ENCODE data around the gene DLGAP4. TPM values are rescaled to one million over a fixed set of nuclear protein-coding genes. Genes with fewer than 3 reads are reported as not detected.

The DLGAP4 gene
- total and polyA plus RNA-seq, 10 of the 15 experiments (the other 5 are each of a cell fraction or from before 2014, with no cell fraction given) = 0.42 to 43.3 (median 19.0) TPM

- TF ChIP-seq NKRF (conservative IDR thresholded peaks at IDR 0.05) = peak; percentile 63
- TF ChIP-seq NR2F1 (conservative IDR thresholded peaks at IDR 0.05) = peak; percentile 14; the same call in 1 of the 2 replicates
- TF ChIP-seq E2F8 (IDR thresholded peaks at IDR 0.05; ENCODE audit: low read depth, partially characterized antibody) = no peak
- no peak for TF ChIP-seq POLR2AphosphoS2 (IDR thresholded peaks at IDR 0.05; ENCODE audit: low read depth, low read length)
- no peak for TF ChIP-seq ZBTB40 (IDR thresholded peaks at IDR 0.05; ENCODE audit: borderline replicate concordance)
- TF ChIP-seq YY1 (IDR thresholded peaks at IDR 0.05; ENCODE audit: low read depth, low read length) = no peak
- TF ChIP-seq ZNF274 (IDR thresholded peaks at IDR 0.05; ENCODE audit: insufficient read depth, insufficient read length) = no peak
- TF ChIP-seq SIX5 (IDR thresholded peaks at IDR 0.05; ENCODE audit: low read depth, low read length, severe bottlenecking) = no peak
- TF ChIP-seq SMAD5 (IDR thresholded peaks at IDR 0.05; ENCODE audit: low read depth) = no peak
- TF ChIP-seq PRDM15 (CRISPR knock-in tag; IDR thresholded peaks at IDR 0.05) = no peak
- no peak for TF ChIP-seq MYB (IDR thresholded peaks at IDR 0.05; ENCODE audit: borderline replicate concordance, low read depth, low read length)
- no peak for TF ChIP-seq EED (IDR thresholded peaks at IDR 0.05; ENCODE audit: low read depth)
- no peak for TF ChIP-seq NR2C1 (IDR thresholded peaks at IDR 0.05)
- no peak for TF ChIP-seq ZNF217 (IDR thresholded peaks at IDR 0.05)
- TF ChIP-seq KLF5 (IDR thresholded peaks at IDR 0.05; ENCODE audit: partially characterized antibody) = no peak
- TF ChIP-seq ATF7 (IDR thresholded peaks at IDR 0.05; ENCODE audit: low read depth) = no peak
- no peak for TF ChIP-seq BMI1 (IDR thresholded peaks at IDR 0.05; ENCODE audit: borderline replicate concordance)
- TF ChIP-seq ZZZ3 (IDR thresholded peaks at IDR 0.05; ENCODE audit: control insufficient read depth, insufficient read length, low read depth) = no peak
Observed at GRCh38 chr20:36574366-36575135, 268.4 kb downstream of the DLGAP4 start (continued).

Data from GM12878 (cell line).